ENCODE results near the gene ASTN2. TPM values are rescaled to one million over a fixed set of nuclear protein-coding genes. Genes with fewer than 3 reads are reported as not detected.

Gene ASTN2
- total RNA-seq, 1 donor from 2014 or later = 10.0 TPM

- H3K27ac Mint-ChIP-seq (ENCODE audit: unreplicated experiment) = no peak overlapping the region
- no peak overlapping the region for H3K4me3 Mint-ChIP-seq (ENCODE audit: unreplicated experiment)
- peaks cover 3% of the 10 kb centered on the region for H3K4me1 Mint-ChIP-seq (ENCODE audit: unreplicated experiment)
- H3K9me3 Mint-ChIP-seq (ENCODE audit: unreplicated experiment) = no peaks in the 10 kb centered on the region
- no peaks in the 10 kb centered on the region for H3K27me3 Mint-ChIP-seq (ENCODE audit: unreplicated experiment)
- TF ChIP-seq, protein P1, sequence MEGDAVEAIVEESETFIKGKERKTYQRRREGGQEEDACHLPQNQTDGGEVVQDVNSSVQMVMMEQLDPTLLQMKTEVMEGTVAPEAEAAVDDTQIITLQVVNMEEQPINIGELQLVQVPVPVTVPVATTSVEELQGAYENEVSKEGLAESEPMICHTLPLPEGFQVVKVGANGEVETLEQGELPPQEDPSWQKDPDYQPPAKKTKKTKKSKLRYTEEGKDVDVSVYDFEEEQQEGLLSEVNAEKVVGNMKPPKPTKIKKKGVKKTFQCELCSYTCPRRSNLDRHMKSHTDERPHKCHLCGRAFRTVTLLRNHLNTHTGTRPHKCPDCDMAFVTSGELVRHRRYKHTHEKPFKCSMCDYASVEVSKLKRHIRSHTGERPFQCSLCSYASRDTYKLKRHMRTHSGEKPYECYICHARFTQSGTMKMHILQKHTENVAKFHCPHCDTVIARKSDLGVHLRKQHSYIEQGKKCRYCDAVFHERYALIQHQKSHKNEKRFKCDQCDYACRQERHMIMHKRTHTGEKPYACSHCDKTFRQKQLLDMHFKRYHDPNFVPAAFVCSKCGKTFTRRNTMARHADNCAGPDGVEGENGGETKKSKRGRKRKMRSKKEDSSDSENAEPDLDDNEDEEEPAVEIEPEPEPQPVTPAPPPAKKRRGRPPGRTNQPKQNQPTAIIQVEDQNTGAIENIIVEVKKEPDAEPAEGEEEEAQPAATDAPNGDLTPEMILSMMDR (IDR thresholded peaks at IDR 0.05; ENCODE audit: unreplicated experiment) = no peak
- DNase-seq (ENCODE audit: low spot score) = no peak
- H3K36me3 Mint-ChIP-seq (ENCODE audit: low read depth, unreplicated experiment) = no peaks in the 10 kb centered on the region
Measured at GRCh38 chr9:116821633-116822229, 593.1 kb downstream of the ASTN2 start.

DNA sequence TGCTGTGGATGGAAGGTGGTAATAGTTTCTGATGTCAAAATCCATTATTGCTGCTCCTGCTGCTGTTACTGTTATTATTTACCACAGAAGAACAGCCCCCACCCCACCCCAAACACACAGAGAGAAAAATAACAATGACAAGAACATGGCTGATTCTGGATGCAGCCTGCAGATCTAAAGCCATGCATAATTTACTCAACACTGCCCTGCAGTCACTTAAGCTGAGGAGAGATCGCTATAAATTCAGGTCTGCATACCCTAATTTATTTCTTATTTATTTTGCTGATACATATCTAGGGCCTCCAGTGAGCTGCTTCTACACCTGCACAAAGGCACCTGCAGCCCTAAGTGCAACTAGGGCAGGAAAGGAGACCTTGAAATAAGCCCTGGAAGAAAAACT is 595.7 kb downstream of the ASTN2 start:
- Mint-ChIP-seq H3K27ac (ENCODE audit: unreplicated experiment) (no peak overlapping the region), H3K9me3 (ENCODE audit: unreplicated experiment) (no peaks in the 10 kb centered on the region), H3K4me3 (ENCODE audit: unreplicated experiment) (no peak overlapping the region), H3K27me3 (ENCODE audit: unreplicated experiment) (peaks cover 2% of the 10 kb centered on the region), H3K36me3 (ENCODE audit: low read depth, unreplicated experiment) (no peaks in the 10 kb centered on the region), H3K4me1 (ENCODE audit: unreplicated experiment) (no peaks in the 10 kb centered on the region)
- TF ChIP-seq, protein P1 (IDR thresholded peaks at IDR 0.05; ENCODE audit: unreplicated experiment) = no peak
- DNase-seq (ENCODE audit: low spot score) = no peak

GRCh38 chr9:116817762-116818161 is 597.1 kb downstream of the ASTN2 start:
- Mint-ChIP-seq H3K4me3 (ENCODE audit: unreplicated experiment) (no peak overlapping the region), H3K4me1 (ENCODE audit: unreplicated experiment) (no peaks in the 10 kb centered on the region), H3K9me3 (ENCODE audit: unreplicated experiment) (no peaks in the 10 kb centered on the region), H3K27ac (ENCODE audit: unreplicated experiment) (no peak overlapping the region), H3K27me3 (ENCODE audit: unreplicated experiment) (peaks cover 2% of the 10 kb centered on the region), H3K36me3 (ENCODE audit: low read depth, unreplicated experiment) (no peaks in the 10 kb centered on the region)
- TF ChIP-seq, protein P1 (IDR thresholded peaks at IDR 0.05; ENCODE audit: unreplicated experiment) = no peak
- no peak for DNase-seq (ENCODE audit: low spot score)

- Mint-ChIP-seq H3K27ac (ENCODE audit: unreplicated experiment) (no peak overlapping the region), H3K27me3 (ENCODE audit: unreplicated experiment) (peaks cover 2% of the 10 kb centered on the region), H3K4me3 (ENCODE audit: unreplicated experiment) (no peak overlapping the region), H3K9me3 (ENCODE audit: unreplicated experiment) (no peaks in the 10 kb centered on the region), H3K4me1 (ENCODE audit: unreplicated experiment) (peaks cover 6% of the 10 kb centered on the region), H3K36me3 (ENCODE audit: low read depth, unreplicated experiment) (no peaks in the 10 kb centered on the region)
- TF ChIP-seq, protein P1 (IDR thresholded peaks at IDR 0.05; ENCODE audit: unreplicated experiment) = no peak
- no peak for DNase-seq (ENCODE audit: low spot score)
Measured at GRCh38 chr9:116816484-116816883, 598.4 kb downstream of the ASTN2 start.

DNA sequence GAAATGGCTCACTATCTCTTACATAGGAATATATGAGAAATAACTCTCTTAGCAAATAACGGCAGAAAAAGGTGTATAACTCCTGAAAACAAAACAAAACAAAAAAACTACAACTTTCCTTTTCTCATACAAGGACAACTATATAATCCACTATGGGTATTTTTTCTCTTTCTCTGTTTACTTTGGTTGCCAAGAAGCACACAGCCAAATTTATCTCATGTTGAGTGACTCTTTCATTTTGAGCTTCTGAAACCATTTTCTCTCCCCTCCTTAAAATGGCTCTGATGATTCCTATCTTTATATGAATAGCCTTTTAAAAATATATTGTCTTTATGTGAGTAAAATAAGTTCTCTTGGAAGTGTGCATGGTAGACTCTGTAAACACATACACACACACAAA is 599.0 kb downstream of the ASTN2 start:
- H3K4me1 Mint-ChIP-seq (ENCODE audit: unreplicated experiment) = peaks cover 6% of the 10 kb centered on the region
- no peaks in the 10 kb centered on the region for H3K36me3 Mint-ChIP-seq (ENCODE audit: low read depth, unreplicated experiment)
- H3K27ac Mint-ChIP-seq (ENCODE audit: unreplicated experiment) = no peak overlapping the region
- H3K27me3 Mint-ChIP-seq (ENCODE audit: unreplicated experiment) = peaks cover 2% of the 10 kb centered on the region
- H3K4me3 Mint-ChIP-seq (ENCODE audit: unreplicated experiment) = no peak overlapping the region
- DNase-seq (ENCODE audit: low spot score) = no peak
- no peaks in the 10 kb centered on the region for H3K9me3 Mint-ChIP-seq (ENCODE audit: unreplicated experiment)
- TF ChIP-seq, protein P1 (IDR thresholded peaks at IDR 0.05; ENCODE audit: unreplicated experiment) = no peak
